HCT116 (cell line): ENCODE data around the gene GRIN2A. TPM values are rescaled to one million over a fixed set of nuclear protein-coding genes. Genes with fewer than 3 reads are reported as not detected.

Source experiments
- ATAC-seq: fragments of 200-7000 bp; cut with Tn5 transposase; 2 replicates; pipeline ENCODE4 v1.9.1; 2020; ENCODE audit warnings: mild to moderate bottlenecking, moderate library complexity
- BruUV-seq: library from RNA; stranded (reverse); fragments of 400-500 nt; replicated peaks from 2 replicates; lab custom pipeline; 2021; lab: Mats Ljungman, UMichigan
- CTCF ChIA-PET: fragments of 300-600 bp; sonication (Branson Sonifier 250); formaldehyde crosslinking; loops from one replicate; lab custom pipeline; 2021; ENCODE audit warnings: antibody characterized with exemption; lab: Charles Lee
- POLR2A ChIA-PET: fragments of 300-600, 350-600 bp; sonication (Branson Sonifier 250); formaldehyde crosslinking; loops from one replicate; lab custom pipeline; 2021; ENCODE audit warnings: antibody characterized with exemption; lab: Charles Lee
- RAD21 ChIA-PET, 2 experiments: fragments of 300-600 bp; sonication (Branson Sonifier 250); formaldehyde crosslinking; loops; one replicate each; lab custom pipeline; 2023; ENCODE audit warnings: low total read pairs in 2 of 2; ENCODE audit not compliant: uncharacterized antibody in 2 of 2, unreplicated experiment in 2 of 2, low non-redundant PET in 1 of 2; lab: Charles Lee
- DNase-seq: peaks from one replicate; pipeline ENCODE4 v3.0.0-alpha.2; 2010; ENCODE audit warnings: low read depth, low spot score
- H2AFZ ChIP-seq: fragments of 200-600 bp; shearing (Covaris generic), sonication (generic); 2 replicates; pipeline ENCODE4 v1.6.1; 2017; ENCODE audit warnings: low read depth, mixed run types, mixed read lengths, antibody characterized with exemption, low read length; ENCODE audit not compliant: poor library complexity, severe bottlenecking
- H3K27ac ChIP-seq: 2 replicates; pipeline ENCODE4 v1.5.1; 2012; ENCODE audit warnings: low read depth, low read length
- H3K27me3 ChIP-seq: fragments of 200-600 bp; sonication (generic); 2 replicates; pipeline ENCODE4 v1.6.1; 2016; ENCODE audit warnings: mixed run types, low read length, mixed read lengths; ENCODE audit not compliant: insufficient read depth
- H3K36me3 ChIP-seq, 2 experiments: fragments of 200-500 bp in 1 of 2; fragments of 200-600 bp in 1 of 2; sonication (Bioruptor generic) in 1 of 2; sonication (generic) in 1 of 2; 2 replicates each; pipeline versions ENCODE4 v1.5.1 to v1.6.1; 2014 to 2016; ENCODE audit warnings: low read length in 2 of 2, inconsistent platforms in 1 of 2, mixed read lengths in 1 of 2, mixed run types in 1 of 2; ENCODE audit not compliant: insufficient read depth in 2 of 2, control insufficient read depth in 1 of 2
- H3K4me1 ChIP-seq, 2 experiments: fragments of 200-600 bp in 1 of 2; sonication (generic) in 1 of 2; 2 replicates each; pipeline versions ENCODE4 v1.5.1 to v1.6.1; 2012 to 2017; ENCODE audit warnings: low read length in 2 of 2, inconsistent platforms in 1 of 2, mild to moderate bottlenecking in 1 of 2, mixed read lengths in 1 of 2, mixed run types in 1 of 2, moderate library complexity in 1 of 2; ENCODE audit not compliant: insufficient read depth in 2 of 2, control insufficient read depth in 1 of 2
- H3K4me2 ChIP-seq: fragments of 200-600 bp; sonication (generic); 2 replicates; pipeline ENCODE4 v1.6.1; 2017; ENCODE audit warnings: mixed run types, low read length, mixed read lengths
- H3K4me3 ChIP-seq, 2 experiments: fragments of 200-600 bp in 1 of 2; sonication (generic) in 1 of 2; replicated peaks in 1 of 2; 2 replicates each; pipeline ENCODE4 v1.5.1; 2011 to 2016; ENCODE audit warnings: low read length in 2 of 2, control low read depth in 1 of 2, low read depth in 1 of 2, mild to moderate bottlenecking in 1 of 2, mixed read lengths in 1 of 2, mixed run types in 1 of 2
- H3K79me2 ChIP-seq: fragments of 200-600 bp; sonication (generic); 2 replicates; pipeline ENCODE4 v1.6.1; 2017; ENCODE audit warnings: mild to moderate bottlenecking, mixed run types, low read length, moderate library complexity, mixed read lengths; ENCODE audit not compliant: insufficient read depth
- H3K9ac ChIP-seq: fragments of 200-600 bp; sonication (generic); 2 replicates; pipeline ENCODE4 v1.6.1; 2016; ENCODE audit warnings: low read length, mixed read lengths
- H3K9me2 ChIP-seq: fragments of 200-600 bp; sonication (generic), shearing (Covaris generic); 2 replicates; pipeline ENCODE4 v1.6.1; 2017; ENCODE audit warnings: mixed run types, mild to moderate bottlenecking, moderate library complexity; ENCODE audit not compliant: insufficient read depth
- H3K9me3 ChIP-seq, 2 experiments: fragments of 200-500 bp in 1 of 2; fragments of 200-600 bp in 1 of 2; sonication (Bioruptor generic) in 1 of 2; sonication (generic) in 1 of 2; 2 replicates each; pipeline ENCODE4 v1.6.1; 2014 to 2017; ENCODE audit warnings: low read length in 2 of 2, mixed read lengths in 2 of 2, inconsistent platforms in 1 of 2, low read depth in 1 of 2, mild to moderate bottlenecking in 1 of 2, mixed run types in 1 of 2, moderate library complexity in 1 of 2; ENCODE audit not compliant: control insufficient read depth in 1 of 2, insufficient read depth in 1 of 2
- H4K20me1 ChIP-seq: fragments of 200-600 bp; sonication (generic), shearing (Covaris generic); 2 replicates; pipeline ENCODE4 v1.6.1; 2017; ENCODE audit warnings: mixed run types, mild to moderate bottlenecking, moderate library complexity; ENCODE audit not compliant: insufficient read depth
- CBX3 ChIP-seq: IDR thresholded peaks from 2 replicates; pipeline ENCODE4 v1.6.1; 2012; ENCODE audit warnings: low read depth
- CEBPB ChIP-seq: IDR thresholded peaks from 2 replicates; pipeline ENCODE4 v1.6.1; 2012; ENCODE audit warnings: low read depth
- ELF1 ChIP-seq: IDR thresholded peaks from 2 replicates; pipeline ENCODE4 v1.6.1; 2012; ENCODE audit warnings: low read depth, borderline replicate concordance
- EZH2 ChIP-seq: fragments of 200-600 bp; sonication (generic); IDR thresholded peaks from 2 replicates; pipeline ENCODE4 v1.6.1; 2017; ENCODE audit warnings: antibody characterized with exemption, mixed run types
- EZH2phosphoT487 ChIP-seq: fragments of 200-600 bp; IDR thresholded peaks from 2 replicates; pipeline ENCODE4 v1.6.1; 2018; ENCODE audit warnings: antibody characterized with exemption, borderline replicate concordance
- FOSL1 ChIP-seq: IDR thresholded peaks from 2 replicates; pipeline ENCODE4 v1.6.1; 2012; ENCODE audit warnings: low read depth
- JUND ChIP-seq: IDR thresholded peaks from 2 replicates; pipeline ENCODE4 v1.6.1; 2012
- POLR2AphosphoS5 ChIP-seq: IDR thresholded peaks from 2 replicates; pipeline ENCODE4 v1.6.1; 2011; ENCODE audit warnings: mild to moderate bottlenecking, low read depth, low read length, moderate library complexity
- RAD21 ChIP-seq: IDR thresholded peaks from 2 replicates; pipeline ENCODE4 v1.6.1; 2012; ENCODE audit warnings: low read depth, mild to moderate bottlenecking
- SIN3A ChIP-seq: IDR thresholded peaks from 2 replicates; pipeline ENCODE4 v1.6.1; 2012; ENCODE audit warnings: low read depth
- SP1 ChIP-seq: IDR thresholded peaks from 2 replicates; pipeline ENCODE4 v1.6.1; 2012; ENCODE audit warnings: low read depth
- SRF ChIP-seq: IDR thresholded peaks from 2 replicates; pipeline ENCODE4 v1.6.1; 2012; ENCODE audit warnings: low read depth
- TCF7L2 ChIP-seq: IDR thresholded peaks from 2 replicates; pipeline ENCODE4 v1.7.0; 2011; ENCODE audit warnings: borderline replicate concordance, inconsistent platforms; ENCODE audit not compliant: insufficient read depth, insufficient read length; ENCODE audit errors: extremely low read depth
- ZBTB33 ChIP-seq: IDR thresholded peaks from 2 replicates; pipeline ENCODE4 v1.6.1; 2011; ENCODE audit warnings: mild to moderate bottlenecking, low read length, moderate library complexity; ENCODE audit not compliant: insufficient replicate concordance; ENCODE audit errors: extremely low read depth
- ZFX ChIP-seq: fragments of 450-650 bp; IDR thresholded peaks from 2 replicates; pipeline ENCODE4 v1.6.1; 2017
- ZNF274 ChIP-seq: fragments of 200-500 bp; sonication (Bioruptor generic); IDR thresholded peaks from 2 replicates; pipeline ENCODE4 v1.6.1; 2014; ENCODE audit warnings: mild to moderate bottlenecking, low read depth, low read length, inconsistent platforms
- intact Hi-C: fragments of 100-400 bp; cut with micrococcal nuclease; formaldehyde crosslinking; loops from 2 replicates; pipeline ENCODE4 v1.10.0; 2022
- total RNA-seq: library from RNA; stranded (reverse); gene quantifications from one replicate; pipeline ENCODE4 v1.2.1, GENCODE V29; 2021; ENCODE audit not compliant: unreplicated experiment
- TF ChIP-seq, protein P1 (sequence below): IDR thresholded peaks from 2 replicates; pipeline ENCODE4 v1.6.1; 2012
- TF ChIP-seq, protein P2 (sequence below), 3 experiments: fragments of 200-600 bp in 1 of 3; sonication (generic) in 1 of 3; IDR thresholded peaks in 2 of 3; conservative IDR thresholded peaks in 1 of 3; 2 replicates each; pipeline ENCODE4 v1.5.1; 2012 to 2017; ENCODE audit warnings: low read depth in 2 of 3, low read length in 2 of 3, antibody characterized with exemption in 1 of 3, borderline replicate concordance in 1 of 3, control low read depth in 1 of 3, mild to moderate bottlenecking in 1 of 3, mixed read lengths in 1 of 3, mixed run types in 1 of 3, moderate library complexity in 1 of 3; ENCODE audit not compliant: insufficient read depth in 1 of 3
- TF ChIP-seq, protein P3 (sequence below): IDR thresholded peaks from 2 replicates; pipeline ENCODE4 v1.6.1; 2012

GRIN2A gene
- total RNA-seq, 1 experiment from 2014 or later: 0.02 TPM

- TF ChIP-seq ZBTB33: no peak
- no peak for TF ChIP-seq EZH2phosphoT487
- TF ChIP-seq, protein P1, sequence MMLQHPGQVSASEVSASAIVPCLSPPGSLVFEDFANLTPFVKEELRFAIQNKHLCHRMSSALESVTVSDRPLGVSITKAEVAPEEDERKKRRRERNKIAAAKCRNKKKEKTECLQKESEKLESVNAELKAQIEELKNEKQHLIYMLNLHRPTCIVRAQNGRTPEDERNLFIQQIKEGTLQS: no peak
- no peak for TF ChIP-seq JUND
- no peak for TF ChIP-seq POLR2AphosphoS5
- no peak for TF ChIP-seq CEBPB
- TF ChIP-seq SP1: no peak
- TF ChIP-seq CBX3: no peak
Measured at GRCh38 chr16:9955677-9956076, 226.6 kb downstream of the GRIN2A start (continued).

DNA sequence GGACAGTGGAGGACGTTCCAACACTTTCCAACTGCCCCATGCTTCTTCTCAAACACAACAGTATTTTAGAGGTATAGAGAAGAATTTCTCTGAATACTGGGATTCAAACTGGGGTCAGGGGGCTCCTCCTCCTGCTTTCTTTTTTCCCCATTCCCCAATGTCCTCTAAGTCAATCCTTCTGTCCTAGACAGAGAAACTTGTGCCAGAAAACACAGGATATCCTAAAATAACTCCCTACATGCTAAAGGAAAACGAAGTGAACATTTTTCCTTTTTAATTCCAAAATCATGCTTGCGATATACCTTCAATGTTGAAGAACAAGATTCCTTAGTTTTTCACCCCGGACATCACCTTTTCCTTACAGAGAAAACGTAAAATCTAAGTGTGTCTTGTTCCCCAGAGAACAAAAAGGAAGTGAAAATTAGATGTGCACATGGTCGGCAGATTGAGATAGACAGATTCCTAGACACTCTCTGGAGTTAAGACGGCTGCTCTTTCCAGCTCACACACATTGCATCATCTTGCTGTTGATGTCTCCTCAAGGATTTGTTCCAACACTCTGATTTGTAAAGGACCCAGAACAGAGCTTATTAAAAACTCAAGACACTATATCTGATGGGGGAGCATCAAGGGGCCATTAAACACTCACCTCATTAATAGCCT lies 228.2 kb downstream of the GRIN2A start:
- Histone ChIP-seq H3K9me2 (no peaks in the 10 kb centered on the region), H4K20me1 (no peaks in the 10 kb centered on the region), H3K4me3 (no peak overlapping the region), H3K4me2 (no peak overlapping the region), H3K36me3 (no peaks in the 10 kb centered on the region), H3K79me2 (no peaks in the 10 kb centered on the region), H2AFZ (no peak overlapping the region), H3K27ac (no peak overlapping the region), H3K27me3 (peaks cover 40% of the 10 kb centered on the region), H3K9ac (no peak overlapping the region), H3K9me3 (no peaks in the 10 kb centered on the region), H3K4me1 (no peaks in the 10 kb centered on the region)
- ATAC-seq (no peak), DNase-seq (no peak)
- ChIA-PET RAD21 (no interaction called here), POLR2A (no interaction called here), CTCF (no interaction called here)
- BruUV-seq: no TSS peak
- intact Hi-C loops: no loop called here
- TF ChIP-seq POLR2AphosphoS5: no peak
- TF ChIP-seq RAD21: no peak
- no peak for TF ChIP-seq CBX3
- no peak for TF ChIP-seq ELF1
- no peak for TF ChIP-seq FOSL1
- no peak for TF ChIP-seq TCF7L2
- TF ChIP-seq SRF: no peak
- TF ChIP-seq, protein P1: no peak
- TF ChIP-seq CEBPB: no peak
- TF ChIP-seq EZH2: no peak
- TF ChIP-seq, protein P2, sequence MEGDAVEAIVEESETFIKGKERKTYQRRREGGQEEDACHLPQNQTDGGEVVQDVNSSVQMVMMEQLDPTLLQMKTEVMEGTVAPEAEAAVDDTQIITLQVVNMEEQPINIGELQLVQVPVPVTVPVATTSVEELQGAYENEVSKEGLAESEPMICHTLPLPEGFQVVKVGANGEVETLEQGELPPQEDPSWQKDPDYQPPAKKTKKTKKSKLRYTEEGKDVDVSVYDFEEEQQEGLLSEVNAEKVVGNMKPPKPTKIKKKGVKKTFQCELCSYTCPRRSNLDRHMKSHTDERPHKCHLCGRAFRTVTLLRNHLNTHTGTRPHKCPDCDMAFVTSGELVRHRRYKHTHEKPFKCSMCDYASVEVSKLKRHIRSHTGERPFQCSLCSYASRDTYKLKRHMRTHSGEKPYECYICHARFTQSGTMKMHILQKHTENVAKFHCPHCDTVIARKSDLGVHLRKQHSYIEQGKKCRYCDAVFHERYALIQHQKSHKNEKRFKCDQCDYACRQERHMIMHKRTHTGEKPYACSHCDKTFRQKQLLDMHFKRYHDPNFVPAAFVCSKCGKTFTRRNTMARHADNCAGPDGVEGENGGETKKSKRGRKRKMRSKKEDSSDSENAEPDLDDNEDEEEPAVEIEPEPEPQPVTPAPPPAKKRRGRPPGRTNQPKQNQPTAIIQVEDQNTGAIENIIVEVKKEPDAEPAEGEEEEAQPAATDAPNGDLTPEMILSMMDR (IDR thresholded peaks at IDR 0.05 in 2 of 3, conservative IDR thresholded peaks at IDR 0.05 in 1 of 3; ENCODE audit: borderline replicate concordance in 1 of 3, insufficient read depth in 1 of 3, low read depth in 2 of 3, low read length in 2 of 3): no peak
- no peak for TF ChIP-seq ZNF274
- no peak for TF ChIP-seq ZFX
- TF ChIP-seq, protein P3, sequence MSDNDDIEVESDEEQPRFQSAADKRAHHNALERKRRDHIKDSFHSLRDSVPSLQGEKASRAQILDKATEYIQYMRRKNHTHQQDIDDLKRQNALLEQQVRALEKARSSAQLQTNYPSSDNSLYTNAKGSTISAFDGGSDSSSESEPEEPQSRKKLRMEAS: no peak
- TF ChIP-seq SIN3A: no peak
- TF ChIP-seq JUND: no peak
